ENCODE data around the gene HTT. TPM values are rescaled to one million over a fixed set of nuclear protein-coding genes. Genes with fewer than 3 reads are reported as not detected.

Gene HTT
- total RNA-seq, 2 experiments from 2014 or later, result 54.2 to 56.5 TPM

DNA sequence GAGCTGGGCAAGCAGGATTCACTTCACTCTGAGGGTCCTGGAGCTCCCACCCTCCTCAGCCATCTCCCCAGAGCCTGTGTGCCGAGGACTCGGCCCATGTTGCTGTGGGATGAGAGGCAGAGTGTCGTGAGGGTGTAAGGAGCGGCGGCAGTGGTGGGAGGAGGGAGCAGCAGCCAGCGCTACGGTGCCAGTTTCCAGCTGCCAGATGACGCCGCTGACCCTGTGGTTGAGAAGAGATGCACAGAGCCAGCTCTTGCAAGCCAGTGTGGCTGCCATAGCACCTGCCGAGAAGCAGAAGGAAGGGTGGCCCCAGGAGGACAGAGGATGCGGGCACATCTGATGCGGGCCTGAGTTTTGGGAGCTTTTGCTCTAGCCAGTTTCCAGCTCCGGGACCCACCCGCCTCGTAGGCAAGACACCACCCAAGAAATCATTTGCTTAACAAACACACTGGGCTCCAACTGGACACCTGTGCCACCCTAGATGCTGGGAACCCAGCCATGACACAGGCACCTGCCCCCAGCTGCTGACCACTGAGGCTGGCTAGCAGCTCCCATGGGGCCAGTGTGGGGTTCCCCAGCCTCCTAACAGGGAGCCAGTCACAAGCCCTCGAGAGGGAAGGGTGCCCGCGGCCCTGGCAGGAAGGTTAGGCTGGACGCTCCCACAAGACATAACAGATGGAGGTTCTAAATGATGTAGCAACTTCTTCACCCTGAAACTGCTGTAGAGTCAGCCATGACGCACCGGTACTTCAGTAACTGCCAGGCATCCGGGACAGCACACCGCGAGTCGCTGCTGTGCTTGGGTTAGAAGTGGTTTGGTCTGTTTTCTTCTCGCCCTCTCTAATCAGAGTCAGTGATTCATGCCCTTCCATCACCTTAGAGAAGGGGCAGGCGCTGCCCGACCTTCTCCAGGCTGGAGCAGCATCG, 183.3 kb downstream of the HTT start:
- Mint-ChIP-seq H3K27ac (no peak overlapping the region), H3K9me3 (no peaks in the 10 kb centered on the region), H3K4me1 (ENCODE audit: low read depth) (no peaks in the 10 kb centered on the region), H3K4me3 (no peak overlapping the region), H3K27me3 (no peaks in the 10 kb centered on the region), H3K36me3 (ENCODE audit: low read depth) (no peaks in the 10 kb centered on the region)
- ChIA-PET CTCF (no interaction called here), POLR2A (no interaction called here)
- TF ChIP-seq, protein P1, sequence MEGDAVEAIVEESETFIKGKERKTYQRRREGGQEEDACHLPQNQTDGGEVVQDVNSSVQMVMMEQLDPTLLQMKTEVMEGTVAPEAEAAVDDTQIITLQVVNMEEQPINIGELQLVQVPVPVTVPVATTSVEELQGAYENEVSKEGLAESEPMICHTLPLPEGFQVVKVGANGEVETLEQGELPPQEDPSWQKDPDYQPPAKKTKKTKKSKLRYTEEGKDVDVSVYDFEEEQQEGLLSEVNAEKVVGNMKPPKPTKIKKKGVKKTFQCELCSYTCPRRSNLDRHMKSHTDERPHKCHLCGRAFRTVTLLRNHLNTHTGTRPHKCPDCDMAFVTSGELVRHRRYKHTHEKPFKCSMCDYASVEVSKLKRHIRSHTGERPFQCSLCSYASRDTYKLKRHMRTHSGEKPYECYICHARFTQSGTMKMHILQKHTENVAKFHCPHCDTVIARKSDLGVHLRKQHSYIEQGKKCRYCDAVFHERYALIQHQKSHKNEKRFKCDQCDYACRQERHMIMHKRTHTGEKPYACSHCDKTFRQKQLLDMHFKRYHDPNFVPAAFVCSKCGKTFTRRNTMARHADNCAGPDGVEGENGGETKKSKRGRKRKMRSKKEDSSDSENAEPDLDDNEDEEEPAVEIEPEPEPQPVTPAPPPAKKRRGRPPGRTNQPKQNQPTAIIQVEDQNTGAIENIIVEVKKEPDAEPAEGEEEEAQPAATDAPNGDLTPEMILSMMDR (IDR thresholded peaks at IDR 0.05), result no peak
- no peak for DNase-seq
- no peak for ATAC-seq
- intact Hi-C loops (cut with micrococcal nuclease), result no loop called here

DNA sequence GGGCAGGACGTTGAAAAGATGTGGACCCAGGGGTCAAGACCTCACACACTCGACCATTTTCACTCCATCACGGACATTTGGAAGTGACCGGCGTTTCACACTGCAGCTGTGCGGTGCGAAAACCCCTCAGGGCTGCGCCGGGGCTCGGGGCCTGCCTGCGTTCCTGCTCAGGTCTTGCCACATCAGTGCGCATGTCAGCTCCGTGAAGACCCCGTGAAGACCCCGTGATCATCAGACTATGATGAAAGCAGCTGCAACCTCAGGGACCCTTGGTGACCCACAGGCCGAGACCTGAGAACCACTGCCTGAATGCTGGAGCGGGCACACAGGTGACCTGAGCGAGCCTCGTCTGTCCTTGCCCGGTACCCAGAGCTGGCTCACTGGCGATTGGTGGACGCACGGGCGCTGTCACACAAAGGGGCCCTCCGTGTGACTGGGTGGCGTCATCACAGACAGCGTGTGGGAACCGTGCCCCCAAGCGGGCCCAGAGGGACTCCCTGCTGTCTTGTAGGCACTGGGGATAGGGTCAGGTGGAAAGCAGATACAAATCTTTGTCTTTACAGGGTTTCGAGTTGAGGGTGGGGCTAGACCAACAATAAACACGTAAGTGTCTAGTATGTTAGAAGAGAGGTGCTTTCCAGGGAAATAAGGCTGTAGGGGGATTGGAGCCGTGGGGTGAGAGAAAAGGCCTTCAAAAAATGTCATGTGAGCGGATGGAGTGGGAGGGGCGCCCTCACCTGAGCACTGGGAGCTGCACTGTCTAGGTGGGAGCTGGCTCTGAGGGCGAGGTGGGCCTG, 187.1 kb downstream of the HTT start:
- ChIA-PET CTCF (no interaction called here), POLR2A (interaction anchor here (1.4 kb wide), 1 partner anchor 11 kb away, joined by 3 read pairs; no protein-coding TSS in a partner anchor)
- DNase-seq, result no peak
- Mint-ChIP-seq H3K4me3 (no peak overlapping the region), H3K9me3 (no peaks in the 10 kb centered on the region), H3K27me3 (no peaks in the 10 kb centered on the region), H3K36me3 (ENCODE audit: low read depth) (no peaks in the 10 kb centered on the region), H3K4me1 (ENCODE audit: low read depth) (no peaks in the 10 kb centered on the region), H3K27ac (no peak overlapping the region)
- no peak for ATAC-seq
- intact Hi-C loops (cut with micrococcal nuclease), result no loop called here
- TF ChIP-seq, protein P1 (IDR thresholded peaks at IDR 0.05), result no peak

DNA sequence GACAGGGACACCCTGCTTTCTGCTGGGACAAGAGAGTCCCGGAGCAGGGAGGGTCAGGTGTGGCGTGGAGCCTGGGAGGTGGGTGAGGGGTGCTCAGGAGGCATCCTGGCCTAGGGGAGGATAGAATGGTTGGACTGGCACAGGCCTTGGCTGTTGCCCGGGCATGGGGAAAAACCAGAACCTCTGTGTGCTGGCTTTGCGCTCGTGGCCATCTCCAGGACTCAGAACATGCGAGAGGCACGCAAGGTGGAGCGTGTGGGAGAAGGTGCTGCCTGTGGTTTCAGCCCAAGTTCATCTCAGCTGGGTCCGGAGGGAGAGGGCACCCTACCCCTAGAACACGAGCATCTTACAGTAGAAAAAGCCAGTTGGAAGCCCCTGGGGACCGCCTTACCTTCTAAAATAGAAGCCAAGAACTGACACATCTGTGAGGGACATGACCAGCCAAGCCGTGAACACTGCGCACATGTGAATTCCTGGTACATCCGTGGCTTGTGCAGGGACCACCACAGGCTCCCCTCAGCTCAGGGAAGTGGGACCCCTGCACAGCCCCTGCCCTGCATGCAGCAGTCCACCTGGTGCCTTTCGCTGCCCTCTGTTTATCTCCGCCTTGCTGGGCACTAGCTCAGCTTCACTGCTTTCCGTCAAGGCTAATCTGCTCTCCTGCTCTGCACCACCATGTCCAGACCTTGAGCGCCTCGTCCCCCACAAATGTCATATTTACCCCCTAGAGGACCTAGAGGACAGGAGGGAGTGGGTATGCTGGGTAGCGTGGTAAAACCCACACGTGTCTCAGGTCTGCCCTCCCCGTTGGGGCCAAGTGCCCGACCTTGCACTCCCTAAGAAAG, 187.9 kb downstream of the HTT start:
- ATAC-seq, result no peak
- TF ChIP-seq, protein P1 (IDR thresholded peaks at IDR 0.05), result no peak
- ChIA-PET POLR2A (interaction anchor here (1.4 kb wide), 1 partner anchor 10 kb away, joined by 3 read pairs; no protein-coding TSS in a partner anchor), CTCF (no interaction called here)
- Mint-ChIP-seq H3K27ac (no peak overlapping the region), H3K4me3 (no peak overlapping the region), H3K27me3 (no peaks in the 10 kb centered on the region), H3K36me3 (ENCODE audit: low read depth) (no peaks in the 10 kb centered on the region), H3K4me1 (ENCODE audit: low read depth) (no peaks in the 10 kb centered on the region), H3K9me3 (no peaks in the 10 kb centered on the region)
- intact Hi-C loops (cut with micrococcal nuclease), result no loop called here
- no peak for DNase-seq

DNA sequence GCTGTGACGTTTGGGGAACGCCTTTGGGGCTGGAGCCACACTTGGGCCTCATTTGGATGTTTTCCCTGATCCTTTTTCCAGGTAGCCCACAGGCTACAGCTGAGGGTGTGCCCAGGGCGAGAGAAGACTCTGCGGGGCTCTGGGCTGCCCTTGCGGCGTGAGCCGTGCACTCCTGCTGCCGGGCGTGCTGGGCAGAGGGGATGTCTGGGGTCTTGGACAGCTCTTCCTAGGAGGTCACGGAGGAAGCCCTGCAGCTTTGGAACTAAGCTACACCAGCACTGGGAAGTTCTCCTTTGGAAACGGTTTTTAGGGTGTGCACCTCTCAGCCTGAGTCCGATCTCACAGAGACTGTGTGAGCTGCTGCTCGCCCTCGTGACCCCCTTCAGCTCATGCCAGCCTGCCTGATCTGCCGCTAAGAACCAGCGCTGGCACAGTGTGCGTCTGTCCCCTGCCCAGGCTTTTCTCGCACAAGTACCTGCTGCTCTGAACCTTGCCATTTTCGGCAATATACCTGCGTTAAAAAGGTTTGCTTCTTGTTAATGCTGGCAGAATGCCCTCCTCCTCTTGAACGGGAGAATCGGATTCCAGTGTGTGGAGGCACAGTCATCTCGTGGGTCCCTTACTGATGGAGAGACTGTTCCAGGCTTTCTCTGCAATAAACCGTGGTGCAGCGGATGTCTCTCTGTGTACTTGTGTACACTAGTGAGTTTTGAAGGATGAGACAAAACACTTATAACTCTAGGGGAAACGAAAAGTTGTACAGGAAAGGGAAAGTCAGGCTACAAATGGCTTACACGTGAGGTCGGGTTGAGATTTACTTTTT, 188.8 kb downstream of the HTT start:
- TF ChIP-seq, protein P1 (IDR thresholded peaks at IDR 0.05), result no peak
- intact Hi-C loops (cut with micrococcal nuclease), result no loop called here

More for the DNA sequence above, 188.8 kb downstream of the HTT start:
- H3K27me3 Mint-ChIP-seq, result no peaks in the 10 kb centered on the region
- H3K36me3 Mint-ChIP-seq (ENCODE audit: low read depth), result no peaks in the 10 kb centered on the region
- no peaks in the 10 kb centered on the region for H3K9me3 Mint-ChIP-seq
- no peaks in the 10 kb centered on the region for H3K4me1 Mint-ChIP-seq (ENCODE audit: low read depth)
- no peak for ATAC-seq
- H3K27ac Mint-ChIP-seq, result no peak overlapping the region
- POLR2A ChIA-PET, result no interaction called here
- no peak overlapping the region for H3K4me3 Mint-ChIP-seq
- CTCF ChIA-PET, result no interaction called here
- DNase-seq, result no peak
